NCI-H446 (cell line): Measurements from ENCODE around the gene NSG1.
"Not testable (repeated sequence)": the region's sequence is repeated elsewhere in the genome, so short reads cannot be mapped to it uniquely, and the experiment has no call there.

Experiments
- DNase-seq, 2 experiments: peaks; one replicate each; lab custom pipeline; 2025; lab: John Stamatoyannopoulos, UW

Gene NSG1, protein sequence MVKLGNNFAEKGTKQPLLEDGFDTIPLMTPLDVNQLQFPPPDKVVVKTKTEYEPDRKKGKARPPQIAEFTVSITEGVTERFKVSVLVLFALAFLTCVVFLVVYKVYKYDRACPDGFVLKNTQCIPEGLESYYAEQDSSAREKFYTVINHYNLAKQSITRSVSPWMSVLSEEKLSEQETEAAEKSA

DNA sequence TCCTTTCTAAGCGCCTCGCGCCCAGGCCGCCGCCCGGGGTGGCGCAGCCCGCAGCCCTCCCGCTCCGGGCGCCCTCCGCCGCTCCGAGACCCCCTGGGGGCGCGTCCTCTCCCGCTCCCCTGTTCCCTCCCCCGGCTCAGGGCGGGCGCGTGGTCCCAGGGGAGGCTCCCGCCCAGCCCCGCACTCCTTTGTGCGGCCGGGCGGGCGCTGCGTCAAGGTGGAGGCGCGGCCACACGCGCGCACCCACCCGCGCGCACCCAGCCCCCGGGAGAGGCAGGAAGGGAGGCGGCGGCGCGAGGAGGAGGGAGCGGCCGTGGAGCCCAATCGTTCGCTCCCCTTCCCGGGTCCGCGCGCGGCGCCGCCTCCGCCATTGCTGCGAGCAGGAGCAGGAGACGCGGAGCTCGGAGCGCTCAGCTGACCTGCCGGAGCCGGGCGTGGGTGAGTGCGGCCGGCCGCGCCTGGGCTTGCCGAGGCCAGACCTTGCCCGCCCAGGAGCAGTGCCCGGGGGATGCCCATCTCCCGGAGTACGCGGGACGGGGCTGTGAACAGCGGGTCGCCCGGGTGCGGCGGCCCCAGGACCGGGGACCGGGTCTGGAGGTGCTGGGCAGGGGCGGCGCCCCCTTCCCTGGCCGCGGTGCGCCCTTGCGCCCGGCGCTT, at the start of gene NSG1:
Gene NSG1 (plus strand): TSS at position 367 of the 657 bp plus-strand sequence. CDS start 528 bp downstream, outside the sequence.
- DNase-seq: no peak

DNA sequence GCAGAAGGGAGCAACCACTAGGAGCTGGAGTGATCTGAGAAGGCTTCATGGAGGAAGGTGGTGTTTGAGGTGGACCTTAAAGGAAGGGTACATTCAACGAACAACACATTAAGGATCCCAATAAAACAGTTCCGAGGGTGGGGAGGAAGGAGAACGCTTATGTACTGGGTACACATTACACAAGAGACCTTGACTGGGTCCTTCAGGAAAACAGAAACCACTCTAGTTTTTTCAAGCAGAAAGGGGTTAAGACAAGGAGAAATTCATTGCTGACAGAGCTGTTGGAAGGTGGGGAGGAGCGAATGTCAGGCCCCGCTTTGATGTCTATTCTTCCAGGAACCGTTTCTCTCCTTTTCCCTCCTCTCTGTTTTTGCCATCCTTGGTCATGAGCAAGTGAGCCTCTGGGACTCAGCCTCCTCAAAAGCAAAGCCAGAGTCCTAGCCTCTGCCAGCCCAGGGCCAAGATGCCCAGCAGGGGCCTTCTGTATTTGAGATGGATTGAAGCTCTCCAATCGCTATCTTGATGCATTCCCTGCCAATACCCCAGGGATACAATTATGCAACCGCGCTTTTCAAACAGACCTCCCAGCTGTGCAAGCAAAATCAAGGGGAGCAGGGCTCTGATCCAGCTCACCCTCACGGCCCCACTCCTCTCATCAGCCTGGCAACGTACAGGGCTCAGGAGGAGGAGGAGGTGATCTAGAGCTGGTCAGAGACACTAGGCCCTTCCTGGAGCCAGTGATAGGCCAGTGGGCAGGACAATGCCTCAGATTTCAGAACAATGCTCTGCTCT, 48.5 kb upstream of the NSG1 start:
- DNase-seq: no peak

DNA sequence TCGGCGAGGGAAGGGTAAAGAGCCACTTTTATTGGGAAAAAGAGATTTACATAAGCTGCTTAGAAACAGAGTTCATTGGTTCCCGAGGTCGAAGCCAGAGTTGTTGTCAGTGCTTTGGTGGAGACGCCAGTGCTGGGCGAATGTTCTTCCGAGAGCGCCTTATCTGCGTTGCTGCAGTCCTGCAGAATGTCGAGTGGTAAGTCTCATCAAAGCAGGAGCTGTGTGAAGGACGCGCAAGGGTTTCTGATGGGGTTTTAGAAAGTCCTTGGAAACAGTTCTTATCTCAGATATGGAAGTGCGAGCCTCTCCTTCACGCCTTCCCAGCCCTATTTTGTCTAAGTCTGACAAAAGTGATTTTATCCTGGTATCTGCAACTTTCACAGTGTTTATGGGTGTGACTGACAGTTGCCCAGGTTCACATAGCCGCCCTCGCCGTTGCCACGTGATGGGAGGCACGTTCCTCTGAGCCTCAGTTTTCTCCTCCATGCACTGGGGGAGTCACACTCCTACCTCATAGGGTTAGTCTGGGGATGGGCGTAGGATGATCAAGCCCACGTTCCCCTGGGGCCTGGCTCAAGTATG, 47.3 kb upstream of the NSG1 start:
- no peak for DNase-seq

DNA sequence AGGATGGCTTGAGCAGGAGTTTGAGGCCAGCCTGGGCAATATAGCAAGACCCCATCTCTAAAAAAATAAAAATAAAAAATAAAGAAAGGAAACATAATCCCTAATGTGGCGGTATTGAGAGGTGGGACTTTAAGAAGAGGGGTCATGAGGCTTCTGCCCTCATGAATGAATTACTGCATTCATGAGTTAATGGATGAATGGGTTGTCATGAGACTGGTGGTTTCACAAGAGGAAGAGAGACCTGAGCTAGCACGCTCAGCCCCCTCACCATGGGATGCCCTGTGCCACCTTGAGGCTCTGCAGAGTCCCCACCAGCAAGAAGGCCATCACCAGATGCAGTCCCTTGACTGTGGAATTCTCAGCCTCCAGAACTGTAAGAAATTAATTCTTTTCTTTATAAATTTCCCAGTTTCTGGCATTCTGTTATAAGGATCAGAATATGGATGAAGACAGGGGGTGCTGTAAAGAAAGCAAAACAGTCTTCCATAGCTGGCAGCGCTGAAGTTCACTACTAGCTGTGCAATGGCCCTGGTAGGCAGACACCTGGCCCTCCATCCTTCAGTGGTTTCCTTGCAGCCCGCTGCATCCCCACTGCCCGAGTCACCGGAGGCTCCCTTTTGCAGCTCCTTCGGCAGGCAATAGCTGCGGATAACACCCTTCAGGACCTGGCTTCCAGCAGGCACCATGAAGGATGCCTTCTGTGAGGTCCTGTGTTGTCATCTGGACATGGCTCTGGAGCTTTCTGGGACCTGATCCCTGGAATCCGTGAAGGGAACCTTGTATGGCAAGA, 44.8 kb upstream of the NSG1 start:
- no peak for DNase-seq

DNA sequence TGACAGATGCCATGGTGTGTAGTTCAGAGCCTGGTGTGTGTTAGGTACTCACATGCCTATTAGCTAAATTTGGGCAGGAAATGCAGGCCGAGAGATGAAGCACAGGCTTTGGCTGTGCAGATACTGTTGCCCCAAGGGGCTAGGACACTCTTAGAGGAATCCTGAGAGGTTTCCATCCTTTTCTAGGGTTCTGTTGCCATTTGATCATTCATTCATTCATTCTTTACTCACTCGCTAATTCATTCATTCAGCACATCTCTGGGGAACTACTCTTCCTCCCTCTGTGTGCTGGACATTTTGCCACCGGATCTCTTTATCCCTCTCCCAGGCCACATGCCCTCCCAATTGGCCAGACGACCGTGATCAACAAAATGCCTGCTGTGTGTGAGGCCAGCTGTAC, 43.9 kb upstream of the NSG1 start:
- no peak for DNase-seq

DNA sequence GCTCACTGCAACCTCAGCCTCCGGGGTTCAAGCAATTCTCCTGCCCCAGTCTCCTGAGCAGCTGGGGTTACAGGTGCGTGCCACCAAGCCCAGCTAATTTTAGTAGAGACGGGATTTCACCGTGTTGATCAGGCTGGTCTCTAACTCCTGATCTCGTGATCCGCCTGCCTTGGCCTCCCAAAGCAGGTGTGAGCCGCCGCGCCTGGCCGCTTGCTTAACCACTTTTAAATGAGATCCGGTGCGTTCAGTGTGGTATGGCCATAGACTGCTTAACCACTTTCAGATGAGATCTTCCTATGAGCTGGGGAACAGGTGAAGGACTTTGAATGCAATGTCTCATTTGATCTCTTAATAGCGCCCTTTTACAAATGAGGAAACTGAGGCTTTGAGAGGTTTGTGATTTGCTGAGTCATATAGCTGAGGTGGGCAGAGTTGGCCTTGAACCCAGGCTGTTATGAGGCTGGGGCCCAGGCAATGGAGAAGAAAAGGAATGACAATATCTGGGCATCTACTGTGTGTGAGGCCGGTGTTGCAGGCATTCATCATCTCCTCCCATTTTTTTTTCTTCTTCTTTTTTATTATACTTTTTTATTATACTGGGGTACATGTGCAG, 41.9 kb upstream of the NSG1 start:
- no peak for DNase-seq

DNA sequence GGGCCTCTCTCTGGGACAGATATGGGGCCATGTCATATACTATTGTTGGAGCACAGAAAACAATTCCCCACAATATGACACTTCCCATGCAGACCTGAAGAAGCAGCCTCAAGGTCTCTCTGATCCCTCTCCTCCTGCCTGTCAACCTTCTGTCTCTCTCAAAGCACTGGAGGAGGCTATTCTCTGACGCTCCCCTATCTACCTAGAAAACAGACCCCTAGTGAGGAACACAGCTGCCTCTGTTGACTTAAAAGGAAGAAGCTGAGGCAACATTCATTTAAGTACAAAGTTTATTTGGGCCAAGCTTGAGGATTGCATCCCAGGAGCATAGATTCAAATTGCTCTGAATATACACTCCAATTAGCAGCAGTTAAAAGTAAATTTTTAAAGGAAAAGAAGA, 39.3 kb upstream of the NSG1 start:
- no peak for DNase-seq

DNA sequence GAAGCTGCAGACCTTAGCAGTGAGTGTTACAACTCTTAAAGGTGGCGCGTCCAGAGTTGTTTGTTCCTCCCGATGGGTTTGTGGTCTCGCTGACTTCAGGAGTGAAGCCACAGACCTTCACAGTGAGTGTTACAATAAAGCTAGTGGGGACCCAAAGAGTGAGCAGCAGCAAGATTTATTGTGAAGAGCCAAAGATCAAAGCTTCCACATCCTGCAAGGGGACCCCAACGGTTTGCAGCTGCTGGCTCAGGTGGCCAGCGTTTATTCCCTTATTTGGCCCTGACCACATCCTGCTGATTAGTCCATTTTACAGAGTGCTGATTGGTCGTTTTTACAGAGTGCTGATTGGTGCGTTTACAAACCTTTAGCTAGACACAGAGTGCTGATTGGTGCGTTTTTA, 38.3 kb upstream of the NSG1 start:
- DNase-seq: not testable (repeated sequence)

DNA sequence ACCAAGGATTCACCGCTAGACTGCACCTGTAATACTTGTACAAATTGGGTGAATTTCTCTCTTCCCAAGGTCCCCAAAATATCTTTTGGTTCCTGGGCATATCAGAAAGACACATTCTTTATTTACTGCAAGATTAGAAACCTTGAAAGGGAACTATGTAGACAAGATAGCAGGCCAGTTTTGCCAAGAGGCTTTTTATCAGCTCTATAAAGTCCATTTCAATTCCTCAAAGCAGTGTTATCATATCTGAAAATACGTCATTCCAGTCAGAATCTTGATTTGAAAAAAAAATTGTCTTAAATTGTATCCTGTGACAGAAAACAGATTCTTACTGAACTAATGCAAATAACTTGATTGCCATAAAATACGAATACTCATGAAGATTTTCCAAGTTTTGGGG, 37.0 kb upstream of the NSG1 start:
- no peak for DNase-seq

DNA sequence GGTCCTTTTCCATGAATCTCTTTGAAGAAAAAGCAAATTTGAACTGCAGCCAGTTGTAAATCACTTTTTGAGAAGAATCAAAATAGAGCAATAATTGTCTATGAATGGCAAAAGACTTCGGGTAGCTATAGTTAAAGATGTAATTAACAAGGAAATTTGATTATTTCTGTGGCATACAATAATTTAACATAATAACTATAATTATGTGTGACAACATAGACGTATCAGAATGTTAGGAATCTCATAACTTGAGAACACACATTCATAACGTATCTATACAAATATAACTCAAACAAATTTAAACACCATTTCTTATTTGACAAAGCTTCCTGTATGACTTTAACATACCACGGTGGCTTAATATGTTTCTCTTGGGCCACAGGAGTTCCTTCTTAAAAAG, 36.0 kb upstream of the NSG1 start:
- no peak for DNase-seq

DNA sequence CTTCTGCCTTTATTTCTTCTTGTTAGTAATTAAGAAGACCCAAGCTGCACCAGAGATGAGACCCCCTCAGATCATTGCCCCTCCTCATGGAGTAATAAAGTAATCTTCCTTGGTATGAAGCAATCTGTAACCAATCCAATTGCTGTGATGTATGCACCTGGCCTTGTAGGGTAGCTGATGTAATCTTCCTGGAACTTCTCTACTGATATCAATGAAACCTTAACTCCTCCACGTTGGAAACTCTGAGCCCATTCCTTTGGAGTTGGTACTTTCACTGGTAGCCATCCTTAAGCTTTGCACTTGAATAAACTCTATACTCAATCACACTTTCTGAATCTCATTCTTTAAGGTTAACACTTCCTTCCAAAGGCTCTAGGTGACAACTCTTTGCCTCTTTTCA, 31.6 kb upstream of the NSG1 start:
- no peak for DNase-seq

DNA sequence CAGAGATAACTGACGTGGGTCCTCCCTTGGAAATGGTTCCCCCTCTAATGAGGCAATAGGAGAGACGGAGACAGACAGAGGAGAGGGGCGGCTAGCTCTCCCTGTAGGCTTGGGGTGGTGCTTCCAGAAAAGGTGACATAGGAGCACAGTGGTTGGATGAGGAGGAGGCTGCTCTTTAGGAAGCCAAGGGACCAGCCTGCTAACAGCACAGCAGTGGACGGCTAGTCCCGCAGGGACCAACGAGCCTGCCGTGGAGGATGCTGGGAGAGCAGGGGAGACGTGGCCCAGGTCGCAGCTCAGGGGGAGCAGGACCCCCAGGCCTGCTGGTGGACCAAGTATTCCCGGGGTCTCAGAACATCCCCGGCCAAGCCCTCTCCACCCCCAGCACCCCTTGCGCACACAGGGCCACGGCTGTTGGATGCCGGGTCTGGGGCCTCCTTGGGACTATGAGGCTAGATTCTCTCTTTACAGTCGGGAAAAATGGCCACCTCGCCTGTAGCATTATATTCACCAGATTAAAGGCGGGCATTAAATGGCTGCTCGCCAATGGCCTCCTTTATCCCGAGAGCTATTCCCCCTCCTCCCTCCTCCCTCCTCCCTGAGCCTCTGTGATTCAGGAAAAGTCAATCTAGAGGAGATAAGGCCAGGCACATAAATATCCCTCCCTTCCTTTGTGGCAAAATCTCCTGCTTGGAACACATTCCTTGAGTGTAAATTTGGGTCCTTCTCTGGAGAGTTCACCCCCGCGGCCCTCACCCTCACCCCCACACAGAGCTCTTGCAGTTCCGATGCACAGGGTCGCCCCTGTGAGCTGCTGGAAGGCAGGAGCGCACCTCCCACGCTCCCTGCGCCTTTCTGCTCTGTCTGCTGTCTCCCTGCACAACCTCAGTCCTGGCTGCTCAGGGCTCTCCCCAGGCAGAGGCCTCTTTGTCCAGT, 30.5 kb upstream of the NSG1 start:
- DNase-seq: no peak

DNA sequence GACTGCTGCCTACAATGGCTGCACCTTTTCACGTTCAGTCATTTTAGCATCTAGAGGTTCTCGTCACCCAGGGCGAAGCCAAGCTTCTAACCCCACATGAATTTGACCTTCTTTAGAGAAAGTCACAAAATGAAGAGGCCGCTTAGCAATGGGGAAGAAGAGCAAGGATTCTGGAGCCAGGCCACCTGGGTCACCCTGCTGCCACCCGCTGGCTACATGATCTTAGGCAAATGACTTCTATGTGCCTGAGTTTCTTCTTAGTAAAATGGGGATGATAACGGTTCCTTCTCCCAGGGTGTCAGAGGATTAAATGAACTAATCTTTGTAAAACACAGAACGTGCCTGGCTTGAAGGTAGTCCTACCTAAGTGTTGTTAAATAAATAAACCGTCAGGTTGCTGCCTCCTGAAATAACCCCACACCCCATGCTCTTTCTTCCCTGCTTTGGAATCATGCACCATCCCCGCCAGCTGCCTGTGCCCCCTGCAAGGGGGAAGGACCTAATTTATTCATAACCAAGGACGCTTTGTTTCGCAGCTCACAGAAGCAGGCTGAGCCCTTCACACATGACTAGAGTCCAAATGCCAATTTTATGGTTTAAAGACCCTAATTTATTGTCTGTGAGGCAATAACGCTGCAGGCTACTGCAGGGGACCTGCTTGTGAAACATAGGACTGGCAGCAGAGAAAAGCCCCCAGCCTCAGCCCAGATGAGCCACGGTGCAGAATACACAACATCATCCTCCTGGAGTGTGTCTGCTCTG, 28.6 kb upstream of the NSG1 start:
- DNase-seq: no peak

DNA sequence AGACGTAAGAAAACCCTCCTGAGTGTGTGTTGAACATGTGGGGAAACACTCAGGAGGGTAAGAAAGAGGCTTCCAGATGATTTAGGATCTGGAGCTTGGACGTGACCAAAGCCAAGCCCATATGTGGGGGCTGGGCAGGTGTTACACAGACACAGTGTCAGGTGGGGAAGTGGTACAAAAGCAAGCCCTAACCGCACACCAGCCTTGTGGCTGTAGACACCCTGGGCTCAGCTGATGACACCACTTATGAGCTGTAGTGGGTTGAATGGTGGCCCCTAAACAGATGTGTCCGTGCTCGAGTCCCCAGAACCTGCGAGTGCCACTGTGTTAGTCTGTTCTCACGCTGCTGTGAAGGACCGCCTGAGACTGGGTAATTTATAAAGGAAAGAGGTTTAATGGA, 25.0 kb upstream of the NSG1 start:
- DNase-seq: no peak

DNA sequence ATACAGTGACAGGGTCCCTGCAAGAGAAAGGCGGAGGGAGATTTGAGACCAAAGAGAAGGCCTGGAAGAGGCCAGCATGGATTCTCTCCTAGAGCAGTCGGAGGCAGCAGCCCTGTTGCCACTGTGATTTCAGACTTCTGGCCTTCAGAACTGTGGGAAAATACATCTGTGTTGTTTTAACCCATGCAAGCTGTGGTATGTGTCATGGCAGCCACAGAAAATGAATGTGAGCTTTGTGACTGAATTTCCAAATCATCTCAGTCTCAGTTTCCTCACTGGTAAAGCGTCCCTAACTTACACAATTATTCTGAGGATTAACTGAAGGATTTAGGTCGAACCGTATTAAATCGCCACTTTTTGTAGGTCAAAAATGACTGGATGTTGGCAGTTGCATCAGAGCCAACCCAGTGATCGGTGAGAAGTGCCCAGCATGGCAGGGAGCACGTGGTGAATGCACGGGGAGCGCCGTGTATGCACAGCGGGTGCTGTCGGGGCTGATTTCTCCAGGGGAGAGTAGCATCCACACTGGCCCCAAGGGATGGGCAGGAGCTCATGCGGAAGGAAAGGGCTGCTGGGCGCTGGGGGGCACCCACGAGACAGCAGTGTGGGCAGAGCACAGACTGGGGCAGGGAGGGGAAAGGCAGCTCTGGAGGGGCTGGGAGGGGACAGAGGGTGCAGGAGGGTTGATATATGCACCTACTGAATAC, 23.8 kb upstream of the NSG1 start:
- DNase-seq: no peak

DNA sequence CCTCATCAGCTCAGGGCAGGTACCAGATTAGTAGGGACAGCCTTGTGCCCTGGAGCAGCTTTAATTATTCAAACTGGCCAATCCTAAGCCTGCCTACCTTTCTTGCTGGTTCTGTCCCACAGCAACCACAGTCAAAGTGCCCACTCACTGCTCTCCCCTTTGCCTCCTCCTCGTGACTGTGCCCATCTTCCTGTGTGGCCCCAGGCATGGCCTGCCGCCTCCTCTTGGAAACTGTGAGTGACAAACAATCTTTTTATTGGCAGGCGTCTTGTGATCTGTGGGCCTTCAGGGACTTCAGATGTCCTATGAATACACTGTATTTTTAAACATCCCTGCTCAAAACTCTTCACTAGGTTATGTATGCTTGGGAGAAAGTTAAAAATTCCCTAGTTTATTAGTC, 22.8 kb upstream of the NSG1 start:
- DNase-seq: no peak

DNA sequence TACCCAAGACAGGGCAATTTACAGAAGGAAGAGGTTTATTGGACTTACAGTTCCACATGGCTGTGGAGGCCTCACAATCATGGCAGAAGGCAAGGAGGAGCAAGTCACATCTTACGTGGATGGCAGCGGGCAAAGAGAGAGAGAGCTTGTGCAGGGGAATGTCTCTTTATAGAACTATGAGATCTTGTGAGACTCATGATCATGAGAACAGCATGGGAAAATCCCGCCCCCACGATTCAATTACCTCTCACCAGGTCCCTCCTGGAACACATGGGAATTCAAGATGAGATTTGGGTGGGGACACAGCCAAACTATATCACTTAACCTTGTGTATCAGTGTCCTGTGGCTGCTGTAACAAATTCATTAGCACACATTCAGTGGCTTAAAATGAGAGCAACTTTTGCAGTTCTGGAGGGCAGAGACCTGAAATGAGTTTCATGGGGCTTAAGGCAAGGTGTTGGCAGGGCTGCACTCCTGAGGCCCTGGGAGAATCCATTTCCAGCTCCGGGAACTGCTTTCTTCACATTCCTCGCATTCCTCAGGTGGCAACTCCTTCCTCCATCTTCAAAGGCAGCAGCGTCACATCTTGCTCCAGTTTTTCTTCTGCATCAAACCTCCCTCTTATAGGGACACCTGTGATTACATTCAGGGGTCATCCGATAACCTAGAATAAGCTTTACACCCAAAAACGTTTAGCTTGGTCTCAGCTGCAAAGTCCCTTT, 22.3 kb upstream of the NSG1 start:
- DNase-seq: no peak

DNA sequence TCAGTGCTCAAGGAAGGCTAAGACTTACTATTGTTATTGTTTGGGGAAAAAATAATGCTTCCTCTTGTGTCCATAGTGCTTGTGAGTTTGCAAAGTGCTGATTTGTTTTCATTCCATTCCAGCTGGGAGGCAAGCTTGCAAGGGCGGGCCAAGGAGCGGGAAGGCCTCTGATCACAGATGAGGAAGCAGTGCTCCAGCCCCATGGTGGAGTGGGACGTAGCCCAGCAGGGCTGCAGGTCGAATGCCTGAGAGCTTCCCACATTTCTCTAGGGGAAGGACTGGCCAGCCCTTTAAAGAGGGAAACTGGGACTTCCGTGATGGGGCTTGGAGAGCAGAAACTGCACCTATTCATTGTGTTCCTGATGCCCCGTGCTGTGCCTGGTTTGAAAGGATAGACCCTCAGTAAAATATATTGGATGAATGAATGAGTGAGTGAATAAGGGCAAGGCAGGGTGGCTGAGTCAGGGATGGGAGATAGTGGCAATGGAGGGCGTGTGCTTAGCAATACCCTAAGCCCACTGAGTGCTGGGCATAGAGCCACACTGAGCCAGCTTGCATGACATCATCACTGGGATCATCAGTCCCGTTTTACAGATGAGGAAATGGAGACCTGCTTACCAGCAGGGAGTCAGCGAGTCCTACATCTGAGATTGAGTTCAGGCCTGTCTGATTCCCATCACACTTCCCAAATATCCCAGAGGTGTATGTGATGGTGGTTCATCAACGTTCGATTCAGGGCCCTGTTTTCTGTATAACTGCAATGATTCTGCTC, 17.9 kb upstream of the NSG1 start:
- no peak for DNase-seq
